Activated CD8-positive, alpha-beta T cell treated with anti-CD3 and anti-CD28 coated beads for 36 hours (primary cell): ENCODE results near the gene CFAP119. TPM values are rescaled to one million over a fixed set of nuclear protein-coding genes. Genes with fewer than 3 reads are reported as not detected.

Source experiments
- ATAC-seq: fragments of 200-7000 bp; cut with Tn5 transposase; one replicate; pipeline ENCODE4 v1.10.0; 2021; ENCODE audit warnings: mild to moderate bottlenecking, moderate library complexity
- CTCF ChIA-PET: fragments of 350-600 bp; sonication (Branson Sonifier 250); formaldehyde crosslinking; loops from one replicate; lab custom pipeline; 2021; ENCODE audit warnings: antibody characterized with exemption; lab: Charles Lee
- POLR2A ChIA-PET: fragments of 350-600 bp; sonication (Branson Sonifier 250); formaldehyde crosslinking; loops from one replicate; lab custom pipeline; 2021; ENCODE audit warnings: antibody characterized with exemption; lab: Charles Lee
- DNase-seq: peaks from one replicate; pipeline ENCODE4 v3.0.0-alpha.2; 2020
- H3K27ac Mint-ChIP-seq: one replicate; pipeline ENCODE4 v1.8.0; 2021; ENCODE audit warnings: mild to moderate bottlenecking, mixed read lengths
- H3K27me3 Mint-ChIP-seq: one replicate; pipeline ENCODE4 v1.8.0; 2021; ENCODE audit warnings: mixed read lengths
- H3K36me3 Mint-ChIP-seq: one replicate; pipeline ENCODE4 v1.8.0; 2021; ENCODE audit warnings: low read depth, mixed read lengths
- H3K4me1 Mint-ChIP-seq: one replicate; pipeline ENCODE4 v1.8.0; 2021; ENCODE audit warnings: low read depth, mixed read lengths
- H3K4me3 Mint-ChIP-seq: one replicate; pipeline ENCODE4 v1.8.0; 2021; ENCODE audit warnings: mild to moderate bottlenecking, moderate library complexity, mixed read lengths
- H3K9me3 Mint-ChIP-seq: one replicate; pipeline ENCODE4 v1.8.0; 2021; ENCODE audit warnings: mixed read lengths
- intact Hi-C: fragments of 100-400 bp; cut with micrococcal nuclease; formaldehyde crosslinking; loops from one replicate; pipeline ENCODE4 v1.10.0; 2022
- total RNA-seq, 2 experiments: library from RNA; stranded (reverse); gene quantifications; one replicate each; pipeline ENCODE4 v1.2.3, GENCODE V29; 2021
- TF ChIP-seq, protein P1 (sequence below): fragments of 200-600 bp; IDR thresholded peaks from one replicate; pipeline ENCODE4 v1.8.0; 2022; ENCODE audit warnings: antibody characterized with exemption, mild to moderate bottlenecking

The CFAP119 gene
- total RNA-seq, 2 experiments from 2014 or later: 3.8 to 3.9 TPM

DNA sequence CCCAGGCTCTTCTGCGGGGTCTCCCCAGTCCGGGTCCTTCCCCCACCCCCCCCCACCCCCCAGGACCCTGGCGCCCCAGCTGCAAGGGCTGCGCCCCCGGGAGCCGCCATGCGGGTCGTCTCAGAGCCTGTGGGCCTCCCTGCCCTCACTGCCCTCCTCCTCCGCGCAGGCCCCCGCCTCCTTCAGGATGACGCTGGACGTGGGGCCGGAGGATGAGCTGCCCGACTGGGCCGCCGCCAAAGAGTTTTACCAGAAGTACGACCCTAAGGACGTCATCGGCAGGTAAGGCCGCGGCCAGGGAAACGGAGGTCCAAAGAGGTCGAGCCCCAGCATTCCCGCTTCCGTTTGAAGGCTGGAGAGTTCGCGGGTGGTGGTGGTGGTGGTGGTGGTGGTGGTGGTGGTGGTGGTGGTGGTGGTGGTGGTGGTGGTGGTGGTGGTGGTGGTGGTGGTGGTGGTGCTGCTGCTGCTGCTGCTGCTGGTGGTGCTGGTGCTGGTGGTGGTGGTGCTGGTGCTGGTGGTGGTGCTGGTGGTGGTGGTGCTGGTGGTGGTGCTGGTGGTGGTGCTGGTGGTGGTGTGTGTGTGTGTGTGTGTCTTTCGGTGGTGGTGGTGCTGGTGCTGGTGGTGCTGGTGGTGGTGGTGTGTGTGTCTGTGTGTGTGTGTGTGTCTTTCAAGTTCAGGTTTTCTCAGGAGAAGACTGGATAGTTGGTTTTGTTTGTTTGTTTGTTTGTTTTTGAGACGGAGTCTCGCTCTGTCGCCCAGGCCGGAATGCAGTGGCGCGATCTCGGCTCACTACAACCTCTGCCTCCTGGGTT is 13.0 kb downstream of the CFAP119 start:
- ChIA-PET POLR2A (interaction anchor here (0.6 to 2.1 kb wide), 15 partner anchors 9 to 277 kb away, joined by 3 to 12 read pairs (median 4); partner anchors contain the start of genes FBRS and ITGAL), CTCF (interaction anchor here (1.4 to 2.6 kb wide), 3 partner anchors 16 to 193 kb away, joined by 3 to 16 read pairs (median 5); no protein-coding TSS in a partner anchor)
- DNase-seq (peak; percentile 40), ATAC-seq (peak; percentile 12)
- Mint-ChIP-seq H3K27ac (peak overlapping the region; percentile 84), H3K36me3 (peaks cover 28% of the 10 kb centered on the region), H3K9me3 (no peaks in the 10 kb centered on the region), H3K27me3 (no peaks in the 10 kb centered on the region), H3K4me1 (peaks cover 21% of the 10 kb centered on the region), H3K4me3 (peak overlapping the region; percentile 90)
- TF ChIP-seq, protein P1, sequence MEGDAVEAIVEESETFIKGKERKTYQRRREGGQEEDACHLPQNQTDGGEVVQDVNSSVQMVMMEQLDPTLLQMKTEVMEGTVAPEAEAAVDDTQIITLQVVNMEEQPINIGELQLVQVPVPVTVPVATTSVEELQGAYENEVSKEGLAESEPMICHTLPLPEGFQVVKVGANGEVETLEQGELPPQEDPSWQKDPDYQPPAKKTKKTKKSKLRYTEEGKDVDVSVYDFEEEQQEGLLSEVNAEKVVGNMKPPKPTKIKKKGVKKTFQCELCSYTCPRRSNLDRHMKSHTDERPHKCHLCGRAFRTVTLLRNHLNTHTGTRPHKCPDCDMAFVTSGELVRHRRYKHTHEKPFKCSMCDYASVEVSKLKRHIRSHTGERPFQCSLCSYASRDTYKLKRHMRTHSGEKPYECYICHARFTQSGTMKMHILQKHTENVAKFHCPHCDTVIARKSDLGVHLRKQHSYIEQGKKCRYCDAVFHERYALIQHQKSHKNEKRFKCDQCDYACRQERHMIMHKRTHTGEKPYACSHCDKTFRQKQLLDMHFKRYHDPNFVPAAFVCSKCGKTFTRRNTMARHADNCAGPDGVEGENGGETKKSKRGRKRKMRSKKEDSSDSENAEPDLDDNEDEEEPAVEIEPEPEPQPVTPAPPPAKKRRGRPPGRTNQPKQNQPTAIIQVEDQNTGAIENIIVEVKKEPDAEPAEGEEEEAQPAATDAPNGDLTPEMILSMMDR: no peak
- intact Hi-C loops: no loop called here

DNA sequence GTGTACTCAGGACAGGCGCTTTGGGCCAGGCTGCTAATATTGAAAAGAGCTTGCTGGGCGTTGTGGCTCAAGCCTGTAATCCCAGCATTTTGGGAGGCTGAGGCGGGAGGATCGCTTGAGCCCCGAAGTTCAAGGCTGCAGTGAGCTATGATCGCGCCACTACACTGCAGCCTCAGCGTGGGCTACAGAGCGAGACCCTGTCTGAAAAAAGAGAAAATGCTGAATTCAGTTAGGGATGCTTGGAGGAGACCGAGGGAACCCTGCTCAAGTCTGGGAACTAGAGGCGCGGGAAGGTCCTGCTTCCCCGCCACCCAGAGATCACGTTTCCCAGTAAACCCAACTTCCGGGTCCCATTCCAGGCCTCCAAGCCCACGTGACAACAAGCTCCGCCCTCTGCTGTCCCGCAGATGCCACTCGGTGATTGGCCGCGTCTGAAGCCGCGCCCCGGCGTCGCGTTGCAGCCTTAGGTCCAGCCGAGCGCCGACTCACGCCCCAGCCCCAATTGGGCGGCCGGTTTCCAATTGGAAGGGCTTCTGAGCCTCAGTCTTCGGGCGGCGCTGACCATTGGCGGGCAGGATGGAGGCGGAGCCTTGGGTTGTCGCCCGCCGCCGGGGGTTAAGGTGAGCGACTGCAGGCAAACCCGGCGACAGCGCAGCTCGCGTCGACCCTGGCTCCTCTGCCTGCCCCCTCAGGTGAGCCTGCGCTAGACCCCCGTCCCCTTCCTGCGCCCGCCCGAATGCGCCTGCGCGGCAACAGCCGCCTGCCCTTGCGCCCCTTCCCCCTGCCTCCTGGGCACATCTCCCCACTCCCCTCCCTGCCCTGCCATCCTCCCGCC is 13.8 kb downstream of the CFAP119 start, which contains the start of gene PHKG2:
TSS of gene PHKG2 (plus strand) at position 627 of the 835 bp plus-strand sequence. CDS start 396 bp downstream, outside the sequence.
- Mint-ChIP-seq H3K36me3 (peaks cover 31% of the 10 kb centered on the region), H3K9me3 (no peaks in the 10 kb centered on the region), H3K4me1 (peaks cover 21% of the 10 kb centered on the region), H3K27me3 (no peaks in the 10 kb centered on the region), H3K27ac (peak within 1 kb of the TSS; percentile 84), H3K4me3 (peak within 1 kb of the TSS; percentile 90)
- ChIA-PET POLR2A (interaction anchor here (0.6 to 2.1 kb wide), 18 partner anchors 8 to 276 kb away, joined by 3 to 12 read pairs (median 4); partner anchors contain the start of genes FBRS and ITGAL), CTCF (interaction anchor here (0.8 to 2.6 kb wide), 6 partner anchors 17 to 194 kb away, joined by 3 to 16 read pairs (median 3); no protein-coding TSS in a partner anchor)
- DNase-seq (peak; percentile 99), ATAC-seq (peak; percentile 99)
- TF ChIP-seq, protein P1: no peak
- intact Hi-C loops: no loop called here

DNA sequence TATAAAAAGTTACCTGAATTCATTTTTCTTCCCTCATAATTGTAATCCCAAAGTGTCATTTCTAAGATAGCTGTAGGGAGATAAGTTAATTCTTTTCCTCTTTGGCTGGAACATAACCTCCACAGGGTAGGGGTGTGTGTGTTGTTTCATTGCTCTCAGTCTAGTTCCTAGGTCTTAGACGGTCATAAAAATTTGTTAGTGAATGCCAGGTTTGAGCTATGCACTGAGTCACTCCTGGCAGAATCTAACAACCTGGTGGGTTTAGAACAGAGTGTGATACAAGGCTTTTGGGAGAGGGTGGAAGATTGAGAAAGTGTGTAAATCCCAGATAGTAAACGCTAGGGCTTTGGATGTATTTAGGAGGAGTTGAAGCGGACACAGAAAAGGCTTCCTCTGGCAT is 14.5 kb downstream of the CFAP119 start:
- POLR2A ChIA-PET: interaction anchor here (0.8 to 2.1 kb wide), 11 partner anchors 9 to 275 kb away, joined by 3 to 12 read pairs (median 5); partner anchors contain the start of gene ITGAL
- Mint-ChIP-seq H3K36me3 (peaks cover 31% of the 10 kb centered on the region), H3K4me1 (peaks cover 21% of the 10 kb centered on the region), H3K27ac (peak overlapping the region; percentile 79), H3K9me3 (no peaks in the 10 kb centered on the region), H3K4me3 (peak overlapping the region; percentile 90), H3K27me3 (no peaks in the 10 kb centered on the region)
- CTCF ChIA-PET: interaction anchor here (0.8 to 2.6 kb wide), 6 partner anchors 18 to 195 kb away, joined by 3 to 16 read pairs (median 3); no protein-coding TSS in a partner anchor
- ATAC-seq (no peak), DNase-seq (no peak)
- intact Hi-C loops: no loop called here
- TF ChIP-seq, protein P1: no peak

DNA sequence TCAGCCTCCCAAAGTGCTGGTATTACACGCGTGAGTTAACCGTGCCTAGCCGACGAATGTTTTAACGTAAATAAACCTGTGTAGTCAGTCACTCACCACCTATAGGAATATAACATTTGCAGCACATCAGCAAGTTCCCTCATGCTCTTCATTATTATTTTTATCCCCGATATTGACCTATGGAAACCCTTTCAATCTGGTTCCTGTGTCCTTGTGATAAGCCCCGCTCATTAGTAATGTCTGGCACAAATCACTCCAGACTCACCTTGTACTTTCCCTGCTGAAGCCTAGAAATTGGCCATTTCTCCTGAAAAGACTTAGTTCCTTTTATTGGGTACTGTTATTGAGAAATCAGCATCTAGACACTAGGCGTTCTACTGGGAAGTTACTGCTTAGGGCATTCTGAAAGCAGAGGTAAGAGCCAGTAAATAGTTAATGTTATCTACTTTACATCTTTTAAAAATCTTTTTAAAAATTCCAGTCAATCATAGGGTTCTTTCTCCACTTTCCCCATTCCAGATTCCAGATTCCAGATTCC is 15.2 kb downstream of the CFAP119 start:
- H3K4me1 Mint-ChIP-seq: peaks cover 21% of the 10 kb centered on the region
- TF ChIP-seq, protein P1: no peak
- H3K27ac Mint-ChIP-seq: peak overlapping the region; percentile 21
- ATAC-seq (no peak), DNase-seq (no peak)
- peaks cover 35% of the 10 kb centered on the region for H3K36me3 Mint-ChIP-seq
- ChIA-PET CTCF (interaction anchor here (2.6 kb wide), 1 partner anchor 68 kb away, joined by 16 read pairs; no protein-coding TSS in a partner anchor), POLR2A (interaction anchor here (1.4 to 2.1 kb wide), 5 partner anchors 9 to 59 kb away, joined by 7 to 12 read pairs (median 10); no protein-coding TSS in a partner anchor)
- intact Hi-C loops: no loop called here
- H3K27me3 Mint-ChIP-seq: no peaks in the 10 kb centered on the region
- no peaks in the 10 kb centered on the region for H3K9me3 Mint-ChIP-seq
- no peak overlapping the region for H3K4me3 Mint-ChIP-seq
